OCI-LY1 (cell line): Measurements from ENCODE around the gene OPA1.

Source experiments
- H2AFZ ChIP-seq: fragments of 200-600 bp; sonication (generic), shearing (Covaris generic); 2 replicates; pipeline ENCODE4 v1.6.0; 2014; ENCODE audit warnings: antibody characterized with exemption, mild to moderate bottlenecking, low read length
- H3F3A ChIP-seq: fragments of 200-600 bp; sonication (generic), shearing (Covaris generic); 2 replicates; pipeline ENCODE4 v1.6.0; 2014; ENCODE audit warnings: mild to moderate bottlenecking, antibody characterized with exemption, low read length, moderate library complexity; ENCODE audit not compliant: insufficient read depth
- H3K27ac ChIP-seq: fragments of 200-600 bp; sonication (generic); 2 replicates; pipeline ENCODE4 v1.5.1; 2014; ENCODE audit warnings: low read length, mixed run types, mild to moderate bottlenecking, low read depth; ENCODE audit not compliant: poor library complexity, severe bottlenecking
- H3K27me3 ChIP-seq: fragments of 200-600 bp; sonication (generic); 2 replicates; pipeline ENCODE4 v1.6.0; 2014; ENCODE audit warnings: antibody characterized with exemption, mild to moderate bottlenecking, low read length, moderate library complexity; ENCODE audit not compliant: insufficient read depth
- H3K36me3 ChIP-seq: fragments of 200-600 bp; sonication (generic); 2 replicates; pipeline ENCODE4 v1.6.1; 2014; ENCODE audit warnings: mild to moderate bottlenecking, antibody characterized with exemption, low read length, moderate library complexity, mixed read lengths; ENCODE audit not compliant: insufficient read depth
- H3K4me1 ChIP-seq: fragments of 200-600 bp; sonication (generic); 2 replicates; pipeline ENCODE4 v1.5.1; 2014; ENCODE audit warnings: mild to moderate bottlenecking, low read length, moderate library complexity; ENCODE audit not compliant: insufficient read depth, severe bottlenecking
- H3K4me2 ChIP-seq: fragments of 200-600 bp; sonication (generic), shearing (Covaris generic); 2 replicates; pipeline ENCODE4 v1.6.1; 2014; ENCODE audit warnings: low read length
- H3K4me3 ChIP-seq: fragments of 200-600 bp; sonication (generic); 2 replicates; pipeline ENCODE4 v1.5.1; 2014; ENCODE audit warnings: low read length, low read depth, mild to moderate bottlenecking, mixed read lengths; ENCODE audit not compliant: poor library complexity, severe bottlenecking
- H3K79me2 ChIP-seq: fragments of 200-600 bp; shearing (Covaris generic); 2 replicates; pipeline ENCODE4 v1.6.1; 2016; ENCODE audit warnings: mixed run types, low read length, mixed read lengths; ENCODE audit not compliant: insufficient read depth
- H3K9ac ChIP-seq: fragments of 200-600 bp; sonication (generic), shearing (Covaris generic); 2 replicates; pipeline ENCODE4 v1.6.1; 2014; ENCODE audit warnings: mild to moderate bottlenecking, low read length, mixed read lengths
- H3K9me2 ChIP-seq: fragments of 200-600 bp; sonication (generic), shearing (Covaris generic); 2 replicates; pipeline ENCODE4 v1.6.1; 2014; ENCODE audit warnings: low read depth, mild to moderate bottlenecking, low read length, mixed read lengths
- H3K9me3 ChIP-seq: fragments of 200-600 bp; shearing (Covaris generic); 2 replicates; pipeline ENCODE4 v1.6.1; 2014; ENCODE audit warnings: low read length, mixed read lengths
- H4K20me1 ChIP-seq: fragments of 200-600 bp; sonication (generic), shearing (Covaris generic); 2 replicates; pipeline ENCODE4 v1.6.0; 2016; ENCODE audit warnings: mild to moderate bottlenecking, low read length; ENCODE audit not compliant: insufficient read depth
- EZH2 ChIP-seq: fragments of 200-600 bp; sonication (generic), shearing (Covaris generic); IDR thresholded peaks from 2 replicates; pipeline ENCODE4 v1.8.0; 2017; ENCODE audit warnings: borderline replicate concordance, mixed run types, mild to moderate bottlenecking, antibody characterized with exemption, low read length, moderate library complexity, mixed read lengths
- TF ChIP-seq, protein P1 (sequence below): fragments of 200-600 bp; sonication (generic), shearing (Covaris generic); IDR thresholded peaks from 2 replicates; pipeline ENCODE4 v1.5.1; 2017; ENCODE audit warnings: mild to moderate bottlenecking, antibody characterized with exemption, low read length, moderate library complexity, mixed read lengths

Gene OPA1

DNA sequence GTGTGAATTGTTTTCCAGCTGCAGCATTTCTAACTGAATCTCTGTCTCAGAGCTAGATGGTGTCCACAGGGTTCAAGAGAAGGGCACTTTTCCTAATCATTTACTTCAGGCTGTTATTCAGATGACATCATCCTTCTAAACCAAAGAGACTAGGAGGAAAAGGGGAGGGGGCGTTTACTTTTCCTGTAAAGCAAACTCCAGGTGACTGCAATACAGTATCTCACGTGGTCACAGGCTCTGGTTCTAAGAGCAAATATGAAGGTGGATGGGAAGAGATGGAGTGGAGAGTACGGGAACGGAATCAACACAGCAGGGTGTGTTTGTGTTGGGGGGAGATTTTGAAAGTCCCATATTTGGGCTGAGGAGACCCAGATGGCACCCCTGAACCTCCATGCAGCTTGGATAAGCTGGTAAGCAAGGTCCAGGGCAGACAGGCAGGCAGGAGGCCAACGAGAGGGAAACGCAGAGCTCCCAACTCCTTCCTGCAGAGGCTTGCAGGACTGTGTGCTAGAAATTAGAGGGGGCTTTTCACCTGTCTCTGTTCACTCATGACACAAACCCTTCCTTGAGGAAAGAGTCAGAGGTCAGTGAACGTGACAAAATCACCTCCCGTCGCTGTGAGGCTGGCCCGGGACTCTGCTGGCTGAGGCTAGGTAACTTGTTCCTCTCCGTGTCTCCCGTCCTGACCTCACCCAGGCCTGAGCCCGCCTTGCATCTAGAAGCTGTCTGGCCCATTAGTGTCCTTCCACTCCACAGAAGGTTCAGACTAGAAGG, 151.2 kb downstream of the OPA1 start:
- Histone ChIP-seq H3K36me3 (no peaks in the 10 kb centered on the region), H4K20me1 (no peaks in the 10 kb centered on the region), H3K4me3 (peak overlapping the region; percentile 32), H3K4me1 (peaks cover 23% of the 10 kb centered on the region), H2AFZ (peak overlapping the region; percentile 8; the same call in 1 of the 2 replicates), H3K4me2 (peak overlapping the region; percentile 51), H3K27me3 (no peaks in the 10 kb centered on the region), H3K79me2 (no peaks in the 10 kb centered on the region), H3K9me2 (no peaks in the 10 kb centered on the region), H3K27ac (peak overlapping the region; percentile 15), H3K9ac (no peak overlapping the region; the same call in 1 of the 2 replicates), H3K9me3 (no peaks in the 10 kb centered on the region), H3F3A (no peaks in the 10 kb centered on the region)
- TF ChIP-seq, protein P1, sequence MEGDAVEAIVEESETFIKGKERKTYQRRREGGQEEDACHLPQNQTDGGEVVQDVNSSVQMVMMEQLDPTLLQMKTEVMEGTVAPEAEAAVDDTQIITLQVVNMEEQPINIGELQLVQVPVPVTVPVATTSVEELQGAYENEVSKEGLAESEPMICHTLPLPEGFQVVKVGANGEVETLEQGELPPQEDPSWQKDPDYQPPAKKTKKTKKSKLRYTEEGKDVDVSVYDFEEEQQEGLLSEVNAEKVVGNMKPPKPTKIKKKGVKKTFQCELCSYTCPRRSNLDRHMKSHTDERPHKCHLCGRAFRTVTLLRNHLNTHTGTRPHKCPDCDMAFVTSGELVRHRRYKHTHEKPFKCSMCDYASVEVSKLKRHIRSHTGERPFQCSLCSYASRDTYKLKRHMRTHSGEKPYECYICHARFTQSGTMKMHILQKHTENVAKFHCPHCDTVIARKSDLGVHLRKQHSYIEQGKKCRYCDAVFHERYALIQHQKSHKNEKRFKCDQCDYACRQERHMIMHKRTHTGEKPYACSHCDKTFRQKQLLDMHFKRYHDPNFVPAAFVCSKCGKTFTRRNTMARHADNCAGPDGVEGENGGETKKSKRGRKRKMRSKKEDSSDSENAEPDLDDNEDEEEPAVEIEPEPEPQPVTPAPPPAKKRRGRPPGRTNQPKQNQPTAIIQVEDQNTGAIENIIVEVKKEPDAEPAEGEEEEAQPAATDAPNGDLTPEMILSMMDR = no peak
- no peak for TF ChIP-seq EZH2

DNA sequence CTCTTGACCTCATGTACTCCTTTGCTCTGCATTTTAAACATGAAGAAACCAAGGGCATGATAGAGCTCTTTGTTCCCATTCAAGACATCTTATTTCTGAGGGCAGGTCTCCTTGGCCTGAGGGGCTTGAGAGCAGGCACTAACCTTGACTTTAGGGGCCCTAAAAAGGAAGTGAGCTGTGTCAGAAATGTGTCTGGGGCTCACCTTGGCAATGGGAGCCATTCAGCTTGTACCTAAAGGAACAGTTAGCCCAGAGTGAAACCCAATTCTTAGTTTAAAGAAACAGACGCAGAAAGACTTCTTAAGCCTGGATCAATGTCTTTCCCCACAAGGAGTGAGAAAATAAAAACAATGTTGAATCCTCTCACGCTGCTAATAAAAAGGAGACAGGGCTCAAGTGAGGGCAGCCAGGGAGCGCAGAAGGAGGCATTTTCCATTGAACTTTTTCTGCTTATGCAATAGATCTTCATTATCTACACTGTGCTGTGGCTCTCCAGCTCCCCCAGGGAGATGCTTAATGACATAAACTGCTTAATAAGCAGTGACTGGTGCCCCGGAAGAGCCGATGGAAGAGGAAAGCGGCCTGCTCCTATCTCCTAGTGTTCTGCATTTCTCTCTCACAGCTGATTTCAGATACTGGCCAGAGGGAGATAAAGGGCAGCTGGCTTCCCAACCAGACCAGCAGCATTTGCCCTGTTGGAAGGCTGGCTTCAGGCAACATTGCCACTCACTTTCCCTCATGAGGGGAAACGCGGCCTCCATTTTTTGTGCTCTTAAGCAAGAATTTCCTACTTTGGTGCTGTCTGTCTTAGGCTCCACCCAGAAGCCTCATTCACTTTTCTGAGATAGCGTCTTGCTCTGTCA, 152.0 kb downstream of the OPA1 start:
- Histone ChIP-seq H4K20me1 (no peaks in the 10 kb centered on the region), H3K4me2 (no peak overlapping the region), H2AFZ (no peak overlapping the region), H3K9ac (no peak overlapping the region), H3K4me3 (no peak overlapping the region), H3K36me3 (no peaks in the 10 kb centered on the region), H3K4me1 (peaks cover 23% of the 10 kb centered on the region), H3K27me3 (no peaks in the 10 kb centered on the region), H3K79me2 (no peaks in the 10 kb centered on the region), H3K9me2 (no peaks in the 10 kb centered on the region), H3K27ac (no peak overlapping the region), H3K9me3 (no peaks in the 10 kb centered on the region), H3F3A (no peaks in the 10 kb centered on the region)
- TF ChIP-seq, protein P1 = no peak
- TF ChIP-seq EZH2 = no peak

DNA sequence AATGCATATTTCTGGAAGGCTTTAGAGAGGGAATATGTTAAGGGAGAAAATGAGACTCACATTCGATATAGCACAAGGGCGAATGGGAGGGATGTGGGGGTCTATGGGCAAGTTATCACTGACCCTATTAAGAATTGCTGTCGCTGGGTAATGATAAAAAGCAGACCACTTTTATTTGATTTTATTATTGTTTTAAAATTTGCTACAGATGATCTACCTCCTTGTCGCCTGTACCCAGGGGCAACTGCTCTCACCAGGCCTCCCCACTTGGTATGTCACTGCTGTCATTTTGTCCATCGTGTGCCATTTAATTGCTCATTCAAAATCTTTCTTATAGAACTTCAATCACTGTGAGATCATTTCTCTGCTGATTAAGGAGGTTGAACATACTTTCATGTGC, 153.8 kb downstream of the OPA1 start:
- Histone ChIP-seq H3K9ac (no peak overlapping the region), H3K36me3 (no peaks in the 10 kb centered on the region), H3K9me3 (no peaks in the 10 kb centered on the region), H2AFZ (no peak overlapping the region), H4K20me1 (no peaks in the 10 kb centered on the region), H3F3A (no peaks in the 10 kb centered on the region), H3K4me1 (peaks cover 23% of the 10 kb centered on the region), H3K4me3 (no peak overlapping the region), H3K27ac (no peak overlapping the region), H3K4me2 (no peak overlapping the region), H3K79me2 (no peaks in the 10 kb centered on the region), H3K9me2 (no peaks in the 10 kb centered on the region), H3K27me3 (no peaks in the 10 kb centered on the region)
- TF ChIP-seq, protein P1 = no peak
- no peak for TF ChIP-seq EZH2
